ENCODE measurements around the gene ART5. TPM values are rescaled to one million over a fixed set of nuclear protein-coding genes. Genes with fewer than 3 reads are reported as not detected.
"Not testable (repeated sequence)": the region's sequence is repeated elsewhere in the genome, so short reads cannot be mapped to it uniquely, and the experiment has no call there.

ART5 gene
- total and polyA plus RNA-seq, 9 of the 15 experiments (the other 6 are each of a cell fraction or from before 2014, with no cell fraction given) = 0.08 to 0.59 (median 0.33) TPM

- peaks cover 7 to 14% of the 10 kb centered on the region in 2 experiments; a peak in 4 of 5 replicates for H3K4me1 ChIP-seq (replicated peaks in 1 of 2; ENCODE audit: control insufficient read depth in 2 of 2, insufficient read depth in 2 of 2, low read length in 2 of 2)
- H3K79me2 ChIP-seq (ENCODE audit: control insufficient read depth, insufficient read depth, low read length); CTCF ChIA-PET (ENCODE audit: low intra/inter-chr PET ratio); H3K4me3 ChIP-seq; intact Hi-C loops (cut with micrococcal nuclease); BruUV-seq (replicated peaks); FAIRE-seq; H3K27me3 ChIP-seq (ENCODE audit: control insufficient read depth in 2 of 2, insufficient read depth in 2 of 2, low read length in 2 of 2); ATAC-seq; DNase-seq (ENCODE audit: extremely low read depth in 1 of 4, low spot score in 3 of 4); H3K9me1 ChIP-seq (ENCODE audit: control insufficient read depth, insufficient read depth, low read length); H3K36me3 ChIP-seq (ENCODE audit: control insufficient read depth, insufficient read depth, low read length); H3K9me3 ChIP-seq (replicated peaks; ENCODE audit: control insufficient read depth, insufficient read depth, low read depth, low read length); H4K20me1 ChIP-seq (replicated peaks; ENCODE audit: control insufficient read depth, insufficient read depth, low read length); H3K27ac ChIP-seq (ENCODE audit: extremely low read depth, low read depth, low read length); POLR2A ChIA-PET; TF ChIP-seq ZBTB40 (CRISPR knock-in tag; IDR thresholded peaks at IDR 0.05): not testable (repeated sequence)
- peak overlapping the region; percentile 72; the same call in 1 of the 2 replicates for H2AFZ ChIP-seq (ENCODE audit: low read depth, low read length)
- H3K9ac ChIP-seq (ENCODE audit: insufficient read depth in 1 of 2, low read depth in 2 of 2, low read length in 2 of 2) = peak overlapping the region in 1 of 2 experiments; percentile 61; a peak in 1 of 4 replicates
- in situ Hi-C loops (cut with MboI) = loop anchor here (5.0 kb wide), 1 partner anchor 1513 kb away; no protein-coding TSS in a partner anchor
- 0% methylated on average over 13 of the region's 13 CpGs for WGBS (ENCODE audit: insufficient coverage, low coverage, missing lambda C conversion rate)
- peak overlapping the region; percentile 70 for H3K4me2 ChIP-seq (ENCODE audit: insufficient read depth, low read length)
- TF ChIP-seq ARID1B (IDR thresholded peaks at IDR 0.05) (peak; percentile 74), ZBTB40 (IDR thresholded peaks at IDR 0.05) (peak; percentile 36; the same call in 1 of the 2 replicates), SMARCA4 (IDR thresholded peaks at IDR 0.05) (peak; percentile 9; the same call in 1 of the 2 replicates), TAL1 (IDR thresholded peaks at IDR 0.05) (peak; percentile 56), HDAC1 (IDR thresholded peaks at IDR 0.05) (0 out of 4 replicates have a peak, but pooled peaks of 1 of the 2 experiments have one; percentile 21), MTA2 (IDR thresholded peaks at IDR 0.05; ENCODE audit: low read depth) (peak; percentile 58)
These were observed 7.1 kb upstream of the ART5 start for GRCh38 chr11:3648843-3649242.
